ENCODE results near the gene SORCS2. TPM values are rescaled to one million over a fixed set of nuclear protein-coding genes. Genes with fewer than 3 reads are reported as not detected.

Gene SORCS2
- total RNA-seq, 4 donors from 2014 or later: 2.0 to 7.4 (median 3.6) TPM

DNA sequence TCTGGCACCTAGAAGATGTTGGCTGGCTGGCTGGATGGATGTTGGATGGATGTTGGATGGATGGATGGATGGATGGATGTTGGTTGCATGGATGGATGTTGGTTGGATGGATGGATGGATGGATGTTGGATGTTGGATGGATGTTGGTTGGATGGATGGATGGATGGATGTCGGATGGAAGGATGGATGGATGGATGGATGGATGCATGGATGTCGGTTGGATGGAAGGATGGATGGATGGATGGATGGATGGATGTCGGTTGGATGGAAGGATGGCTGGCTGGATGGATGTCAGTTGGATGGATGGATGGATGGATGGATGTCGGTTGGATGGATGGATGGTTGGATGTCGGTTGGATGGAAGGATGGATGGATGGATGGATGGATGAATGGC lies 145.7 kb downstream of the SORCS2 start:
- Histone ChIP-seq H3K27me3 (no peaks in the 10 kb centered on the region), H3K27ac (no peak overlapping the region), H3K9me3 (no peaks in the 10 kb centered on the region), H3K4me3 (no peak overlapping the region), H3K36me3 (no peaks in the 10 kb centered on the region), H3K4me1 (peaks cover 0 to 23% (median 4%) of the 10 kb centered on the region in 3 donors)
- TF ChIP-seq EP300 (IDR thresholded peaks at IDR 0.05) (no peak), POLR2A (IDR thresholded peaks at IDR 0.05) (no peak), POLR2AphosphoS5 (IDR thresholded peaks at IDR 0.05) (no peak)
- no peak for ATAC-seq
- WGBS, 2 donors (ENCODE audit: low coverage in 1 of 2): 83 to 93% methylated on average over 3 to 5 of the region's 5 CpGs

GRCh38 chr4:7338876-7339623 lies 146.7 kb downstream of the SORCS2 start:
- Histone ChIP-seq H3K36me3 (no peaks in the 10 kb centered on the region), H3K27ac (no peak overlapping the region), H3K9me3 (no peaks in the 10 kb centered on the region), H3K4me1 (peaks cover 0 to 14% (median 4%) of the 10 kb centered on the region in 3 donors), H3K4me3 (no peak overlapping the region), H3K27me3 (no peaks in the 10 kb centered on the region)
- no peak for ATAC-seq
- no peak for TF ChIP-seq POLR2A (IDR thresholded peaks at IDR 0.05)
- TF ChIP-seq, protein P1, sequence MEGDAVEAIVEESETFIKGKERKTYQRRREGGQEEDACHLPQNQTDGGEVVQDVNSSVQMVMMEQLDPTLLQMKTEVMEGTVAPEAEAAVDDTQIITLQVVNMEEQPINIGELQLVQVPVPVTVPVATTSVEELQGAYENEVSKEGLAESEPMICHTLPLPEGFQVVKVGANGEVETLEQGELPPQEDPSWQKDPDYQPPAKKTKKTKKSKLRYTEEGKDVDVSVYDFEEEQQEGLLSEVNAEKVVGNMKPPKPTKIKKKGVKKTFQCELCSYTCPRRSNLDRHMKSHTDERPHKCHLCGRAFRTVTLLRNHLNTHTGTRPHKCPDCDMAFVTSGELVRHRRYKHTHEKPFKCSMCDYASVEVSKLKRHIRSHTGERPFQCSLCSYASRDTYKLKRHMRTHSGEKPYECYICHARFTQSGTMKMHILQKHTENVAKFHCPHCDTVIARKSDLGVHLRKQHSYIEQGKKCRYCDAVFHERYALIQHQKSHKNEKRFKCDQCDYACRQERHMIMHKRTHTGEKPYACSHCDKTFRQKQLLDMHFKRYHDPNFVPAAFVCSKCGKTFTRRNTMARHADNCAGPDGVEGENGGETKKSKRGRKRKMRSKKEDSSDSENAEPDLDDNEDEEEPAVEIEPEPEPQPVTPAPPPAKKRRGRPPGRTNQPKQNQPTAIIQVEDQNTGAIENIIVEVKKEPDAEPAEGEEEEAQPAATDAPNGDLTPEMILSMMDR (IDR thresholded peaks at IDR 0.05): no peak
- TF ChIP-seq EP300 (IDR thresholded peaks at IDR 0.05): no peak
- no peak for TF ChIP-seq POLR2AphosphoS5 (IDR thresholded peaks at IDR 0.05)
- WGBS, 2 donors (ENCODE audit: low coverage in 1 of 2): 95 to 100% methylated on average over 6 to 9 of the region's 19 CpGs

DNA sequence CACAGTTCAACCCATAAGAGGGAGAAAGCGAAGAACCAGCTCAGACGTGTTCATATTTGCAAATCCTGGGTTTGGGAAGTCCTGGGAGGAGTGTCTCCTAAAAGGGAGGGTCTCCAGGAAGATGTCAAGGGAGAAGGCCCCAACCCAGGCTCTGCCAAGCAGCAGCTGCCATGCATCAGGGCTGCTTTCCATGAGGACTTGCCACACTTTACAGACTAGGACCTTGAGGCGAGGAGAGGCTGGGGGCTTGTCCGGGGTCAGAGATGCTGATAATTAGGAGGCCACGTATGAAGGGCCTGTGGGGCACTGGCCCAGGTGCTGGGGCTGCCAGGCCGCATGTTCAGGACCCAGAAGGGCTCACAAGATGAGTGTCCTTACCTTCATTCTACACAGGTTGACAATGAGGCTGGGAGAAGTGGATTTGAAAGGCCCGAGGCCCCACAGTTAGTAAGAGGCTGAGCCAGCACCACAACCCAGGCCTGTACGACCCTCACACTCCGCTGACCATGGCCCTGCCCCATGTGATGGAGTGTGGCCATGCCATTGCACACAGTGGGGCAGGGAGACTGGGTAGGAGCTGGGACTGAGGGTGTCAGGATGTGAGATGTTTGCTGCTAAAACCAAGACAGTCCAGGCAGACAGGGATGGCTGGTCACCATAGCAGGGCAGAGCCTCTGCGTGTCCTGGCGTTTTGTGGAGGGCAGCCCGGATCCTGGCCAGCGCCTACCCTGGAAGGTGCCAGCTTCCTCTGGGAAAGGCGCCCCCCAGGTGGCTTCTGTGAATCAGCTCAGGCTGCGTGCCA lies 147.6 kb downstream of the SORCS2 start:
- no peak for TF ChIP-seq POLR2A (IDR thresholded peaks at IDR 0.05)
- TF ChIP-seq, protein P1 (IDR thresholded peaks at IDR 0.05): no peak
- TF ChIP-seq POLR2AphosphoS5 (IDR thresholded peaks at IDR 0.05): no peak
- TF ChIP-seq EP300 (IDR thresholded peaks at IDR 0.05): no peak
- H3K27me3 ChIP-seq: no peaks in the 10 kb centered on the region
- H3K9me3 ChIP-seq: no peaks in the 10 kb centered on the region
- H3K36me3 ChIP-seq: no peaks in the 10 kb centered on the region
- 84 to 88% methylated on average over 3 to 6 of the region's 15 CpGs for WGBS, 2 donors (ENCODE audit: low coverage in 1 of 2)
- no peak overlapping the region for H3K27ac ChIP-seq
- H3K4me1 ChIP-seq: peaks cover 0 to 13% (median 4%) of the 10 kb centered on the region in 3 donors
- ATAC-seq: no peak
- H3K4me3 ChIP-seq: no peak overlapping the region

- ATAC-seq: no peak
- H3K4me1 ChIP-seq: peaks cover 0 to 4% (median 0%) of the 10 kb centered on the region in 3 donors
- H3K27ac ChIP-seq: no peak overlapping the region
- no peaks in the 10 kb centered on the region for H3K36me3 ChIP-seq
- 93 to 94% methylated on average over 5 to 11 of the region's 17 CpGs for WGBS, 2 donors (ENCODE audit: low coverage in 1 of 2)
- no peaks in the 10 kb centered on the region for H3K27me3 ChIP-seq
- TF ChIP-seq, protein P1 (IDR thresholded peaks at IDR 0.05): no peak
- TF ChIP-seq POLR2A (IDR thresholded peaks at IDR 0.05) (no peak), EP300 (IDR thresholded peaks at IDR 0.05) (no peak), POLR2AphosphoS5 (IDR thresholded peaks at IDR 0.05) (no peak)
- peaks cover 0 to 8% (median 0%) of the 10 kb centered on the region in 3 donors for H3K9me3 ChIP-seq
- H3K4me3 ChIP-seq: no peak overlapping the region
Measured at GRCh38 chr4:7340553-7341433, 148.5 kb downstream of the SORCS2 start.
